ENCODE results near the gene EML4. TPM values are rescaled to one million over a fixed set of nuclear protein-coding genes. Genes with fewer than 3 reads are reported as not detected.

Gene EML4
- total RNA-seq, 2 experiments from 2014 or later: 37.1 to 43.2 TPM

DNA sequence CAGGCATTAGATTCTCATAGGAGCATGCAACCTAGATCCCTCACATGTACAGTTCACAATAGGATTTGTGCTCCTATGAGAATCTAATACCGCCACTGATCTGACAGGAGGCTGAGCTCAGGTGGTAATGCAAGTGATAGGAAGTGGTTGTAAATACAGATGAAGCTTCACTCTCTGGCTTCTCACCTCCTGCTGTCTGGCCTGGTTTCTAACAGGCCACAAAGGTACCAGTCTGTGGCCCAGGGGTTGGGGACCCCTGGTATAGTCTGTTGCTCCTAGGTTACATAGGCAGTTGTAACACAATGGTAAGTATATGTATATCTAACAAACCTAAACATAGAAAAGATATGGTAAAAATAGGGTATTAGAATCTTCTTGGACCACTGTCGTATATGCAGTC, 81.8 kb downstream of the EML4 start:
- Histone ChIP-seq H3K27ac (ENCODE audit: low read depth, low read length, poor library complexity, severe bottlenecking) (no peak overlapping the region), H2AFZ (ENCODE audit: low read length) (no peak overlapping the region), H3K36me3 (ENCODE audit: insufficient read depth, low read length) (peaks cover 16% of the 10 kb centered on the region; the same call in 1 of the 2 replicates), H4K20me1 (ENCODE audit: insufficient read depth, low read length) (no peaks in the 10 kb centered on the region), H3K9me2 (ENCODE audit: insufficient read depth, low read length) (no peaks in the 10 kb centered on the region), H3K9me3 (ENCODE audit: low read length) (peaks cover 16% of the 10 kb centered on the region; the same call in 1 of the 2 replicates), H3K4me1 (ENCODE audit: insufficient read depth, low read length, poor library complexity, severe bottlenecking) (peaks cover 24% of the 10 kb centered on the region), H3K4me2 (ENCODE audit: low read length) (no peak overlapping the region), H3K79me2 (ENCODE audit: insufficient read depth, low read depth, low read length) (no peaks in the 10 kb centered on the region), H3K4me3 (ENCODE audit: low read depth, low read length, poor library complexity, severe bottlenecking) (no peak overlapping the region)
- BruUV-seq (replicated peaks): no TSS peak
- no peak for DNase-seq (ENCODE audit: low spot score)
- ChIA-PET CTCF (ENCODE audit: unreplicated experiment) (no interaction called here), POLR2A (no interaction called here)
- intact Hi-C loops (cut with micrococcal nuclease; ENCODE audit: unreplicated experiment): no loop called here
- TF ChIP-seq CTCF (conservative IDR thresholded peaks at IDR 0.05; ENCODE audit: low read length): no peak
- TF ChIP-seq EZH2phosphoT487 (IDR thresholded peaks at IDR 0.05; ENCODE audit: borderline replicate concordance, low read depth, low read length): no peak

DNA sequence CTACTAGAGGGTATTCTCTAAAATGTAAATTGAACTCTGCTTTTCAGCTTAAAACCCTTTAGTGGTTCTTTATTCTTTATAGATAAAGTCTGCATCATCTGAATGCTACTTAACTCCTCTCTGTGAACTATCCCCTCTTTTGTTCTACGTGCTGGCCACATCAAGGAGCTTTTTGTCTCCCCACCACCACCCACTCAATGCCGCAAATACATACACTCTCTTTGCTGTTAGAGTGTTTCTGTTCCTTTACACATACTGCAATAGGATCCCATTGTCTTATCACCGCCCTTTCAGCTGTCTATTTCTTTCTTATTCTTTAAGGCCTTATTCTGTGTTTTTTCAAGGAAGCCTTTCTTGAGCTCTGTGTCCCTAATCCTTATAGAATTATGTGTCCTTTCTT, 83.3 kb downstream of the EML4 start:
- peaks cover 16% of the 10 kb centered on the region; the same call in 1 of the 2 replicates for H3K9me3 ChIP-seq (ENCODE audit: low read length)
- POLR2A ChIA-PET: interaction anchor here (0.6 to 1.9 kb wide), 4 partner anchors 8 to 537 kb away, joined by 3 to 7 read pairs (median 4); no protein-coding TSS in a partner anchor
- no peak overlapping the region for H2AFZ ChIP-seq (ENCODE audit: low read length)
- H3K27ac ChIP-seq (ENCODE audit: low read depth, low read length, poor library complexity, severe bottlenecking): no peak overlapping the region
- no peak for DNase-seq (ENCODE audit: low spot score)
- no peaks in the 10 kb centered on the region for H3K79me2 ChIP-seq (ENCODE audit: insufficient read depth, low read depth, low read length)
- no peak overlapping the region for H3K4me3 ChIP-seq (ENCODE audit: low read depth, low read length, poor library complexity, severe bottlenecking)
- peaks cover 16% of the 10 kb centered on the region; the same call in 1 of the 2 replicates for H3K36me3 ChIP-seq (ENCODE audit: insufficient read depth, low read length)
- no TSS peak for BruUV-seq (replicated peaks)
- no peak for TF ChIP-seq CTCF (conservative IDR thresholded peaks at IDR 0.05; ENCODE audit: low read length)
- TF ChIP-seq EZH2phosphoT487 (IDR thresholded peaks at IDR 0.05; ENCODE audit: borderline replicate concordance, low read depth, low read length): no peak
- intact Hi-C loops (cut with micrococcal nuclease; ENCODE audit: unreplicated experiment): no loop called here
- H3K9me2 ChIP-seq (ENCODE audit: insufficient read depth, low read length): no peaks in the 10 kb centered on the region
- no peak overlapping the region for H3K4me2 ChIP-seq (ENCODE audit: low read length)
- no peaks in the 10 kb centered on the region for H4K20me1 ChIP-seq (ENCODE audit: insufficient read depth, low read length)
- CTCF ChIA-PET (ENCODE audit: unreplicated experiment): no interaction called here
- peaks cover 38% of the 10 kb centered on the region for H3K4me1 ChIP-seq (ENCODE audit: insufficient read depth, low read length, poor library complexity, severe bottlenecking)

- Histone ChIP-seq H3K4me2 (ENCODE audit: low read length) (no peak overlapping the region), H4K20me1 (ENCODE audit: insufficient read depth, low read length) (no peaks in the 10 kb centered on the region), H3K27ac (ENCODE audit: low read depth, low read length, poor library complexity, severe bottlenecking) (no peak overlapping the region), H3K36me3 (ENCODE audit: insufficient read depth, low read length) (peaks cover 29% of the 10 kb centered on the region; the same call in 1 of the 2 replicates), H2AFZ (ENCODE audit: low read length) (no peak overlapping the region), H3K9me3 (ENCODE audit: low read length) (peaks cover 16% of the 10 kb centered on the region; the same call in 1 of the 2 replicates), H3K9me2 (ENCODE audit: insufficient read depth, low read length) (no peaks in the 10 kb centered on the region), H3K79me2 (ENCODE audit: insufficient read depth, low read depth, low read length) (no peaks in the 10 kb centered on the region), H3K4me3 (ENCODE audit: low read depth, low read length, poor library complexity, severe bottlenecking) (no peak overlapping the region), H3K4me1 (ENCODE audit: insufficient read depth, low read length, poor library complexity, severe bottlenecking) (peaks cover 44% of the 10 kb centered on the region)
- ChIA-PET POLR2A (interaction anchor here (0.6 to 0.7 kb wide), 3 partner anchors 31 to 42 kb away, joined by 3 to 6 read pairs (median 4); no protein-coding TSS in a partner anchor), CTCF (ENCODE audit: unreplicated experiment) (no interaction called here)
- intact Hi-C loops (cut with micrococcal nuclease; ENCODE audit: unreplicated experiment): no loop called here
- no TSS peak for BruUV-seq (replicated peaks)
- TF ChIP-seq CTCF (conservative IDR thresholded peaks at IDR 0.05; ENCODE audit: low read length) (no peak), EZH2phosphoT487 (IDR thresholded peaks at IDR 0.05; ENCODE audit: borderline replicate concordance, low read depth, low read length) (no peak)
- peak; percentile 22 for DNase-seq (ENCODE audit: low spot score)
Measured at GRCh38 chr2:42254186-42254895, 85.2 kb downstream of the EML4 start.
